Panc1 (cell line): ENCODE results near the gene ESCO1. TPM values are rescaled to one million over a fixed set of nuclear protein-coding genes. Genes with fewer than 3 reads are reported as not detected.
"Not testable (repeated sequence)": the region's sequence is repeated elsewhere in the genome, so short reads cannot be mapped to it uniquely, and the experiment has no call there.

Experiments used
- ATAC-seq: fragments of 200-7000 bp; cut with Tn5 transposase; 2 replicates; pipeline ENCODE4 v1.9.1; 2020; ENCODE audit warnings: mild to moderate bottlenecking, moderate library complexity
- BruUV-seq: library from RNA; stranded (reverse); fragments of 400-500 nt; replicated peaks from 2 replicates; lab custom pipeline; 2021; lab: Mats Ljungman, UMichigan
- CTCF ChIA-PET: fragments of 300-600 bp; sonication (Branson Sonifier 250); formaldehyde crosslinking; loops from one replicate; lab custom pipeline; 2022; ENCODE audit warnings: antibody characterized with exemption; lab: Charles Lee
- POLR2A ChIA-PET: fragments of 300-600 bp; sonication (Branson Sonifier 250); formaldehyde crosslinking; loops from one replicate; lab custom pipeline; 2022; ENCODE audit warnings: antibody characterized with exemption; lab: Charles Lee
- DNase-seq: peaks from one replicate; pipeline ENCODE4 v3.0.0-alpha.2; 2010; ENCODE audit warnings: low read depth, low spot score
- H3K27ac ChIP-seq: 2 replicates; pipeline ENCODE4 v1.5.1; 2011; ENCODE audit warnings: mild to moderate bottlenecking, low read length, inconsistent platforms
- H3K27me3 ChIP-seq: fragments of 200-500 bp; sonication (Bioruptor generic); 2 replicates; pipeline ENCODE4 v1.6.0; 2014; ENCODE audit warnings: low read length, inconsistent platforms; ENCODE audit not compliant: control insufficient read depth, insufficient read depth
- H3K36me3 ChIP-seq: fragments of 200-500 bp; sonication (Bioruptor generic); 2 replicates; pipeline ENCODE4 v1.5.1; 2014; ENCODE audit warnings: inconsistent platforms, mild to moderate bottlenecking, low read length, moderate library complexity; ENCODE audit not compliant: control insufficient read depth, insufficient read depth
- H3K4me1 ChIP-seq: 2 replicates; pipeline ENCODE4 v1.5.1; 2011; ENCODE audit warnings: inconsistent platforms, mild to moderate bottlenecking, low read length, moderate library complexity; ENCODE audit not compliant: control insufficient read depth, insufficient read depth
- H3K4me3 ChIP-seq, 2 experiments: 2 replicates each; pipeline ENCODE4 v1.5.1; 2011 to 2012; ENCODE audit warnings: low read depth in 2 of 2, low read length in 2 of 2, mild to moderate bottlenecking in 2 of 2, inconsistent platforms in 1 of 2, moderate library complexity in 1 of 2
- H3K9me3 ChIP-seq: fragments of 200-500 bp; sonication (Bioruptor generic); 2 replicates; pipeline ENCODE4 v1.5.1; 2014; ENCODE audit warnings: low read depth, mild to moderate bottlenecking, inconsistent platforms, low read length, moderate library complexity; ENCODE audit not compliant: control insufficient read depth, insufficient read depth
- POLR2AphosphoS5 ChIP-seq: IDR thresholded peaks from 2 replicates; pipeline ENCODE4 v1.6.1; 2012; ENCODE audit warnings: mild to moderate bottlenecking, low read depth, low read length, moderate library complexity
- SIN3A ChIP-seq: IDR thresholded peaks from 2 replicates; pipeline ENCODE4 v1.6.1; 2012; ENCODE audit warnings: low read depth, mild to moderate bottlenecking, low read length, moderate library complexity, borderline replicate concordance; ENCODE audit not compliant: insufficient read depth
- TCF7L2 ChIP-seq: IDR thresholded peaks from 2 replicates; pipeline ENCODE4 v1.6.1; 2011; ENCODE audit warnings: mild to moderate bottlenecking, low read depth, low read length, inconsistent platforms
- in situ Hi-C: cut with HindIII; loops from 2 replicates; pipeline ENCODE4 v1.10.0; 2016; ENCODE audit warnings: low sequenced_read_pairs, low pct_unique_long_range_greater_than_20kb
- intact Hi-C: fragments of 100-400 bp; cut with micrococcal nuclease; formaldehyde crosslinking; loops from one replicate; pipeline ENCODE4 v1.10.0; 2022; ENCODE audit not compliant: unreplicated experiment
- total RNA-seq: library from RNA; stranded (reverse); gene quantifications from one replicate; pipeline ENCODE4 v1.2.1, GENCODE V29; 2021; ENCODE audit not compliant: unreplicated experiment
- TF ChIP-seq, protein P1 (sequence below), 2 experiments: IDR thresholded peaks; 2 replicates each; pipeline ENCODE4 v1.6.1; 2011 to 2012; ENCODE audit warnings: low read depth in 2 of 2, control low read depth in 1 of 2, low read length in 1 of 2, mild to moderate bottlenecking in 1 of 2, moderate library complexity in 1 of 2; ENCODE audit not compliant: insufficient read depth in 1 of 2
- TF ChIP-seq, protein P2 (sequence below): fragments of 450-650 bp; IDR thresholded peaks from 2 replicates; pipeline ENCODE4 v1.5.1; 2017; ENCODE audit warnings: mild to moderate bottlenecking

Gene ESCO1
- total RNA-seq, 1 experiment from 2014 or later = 15.4 TPM

DNA sequence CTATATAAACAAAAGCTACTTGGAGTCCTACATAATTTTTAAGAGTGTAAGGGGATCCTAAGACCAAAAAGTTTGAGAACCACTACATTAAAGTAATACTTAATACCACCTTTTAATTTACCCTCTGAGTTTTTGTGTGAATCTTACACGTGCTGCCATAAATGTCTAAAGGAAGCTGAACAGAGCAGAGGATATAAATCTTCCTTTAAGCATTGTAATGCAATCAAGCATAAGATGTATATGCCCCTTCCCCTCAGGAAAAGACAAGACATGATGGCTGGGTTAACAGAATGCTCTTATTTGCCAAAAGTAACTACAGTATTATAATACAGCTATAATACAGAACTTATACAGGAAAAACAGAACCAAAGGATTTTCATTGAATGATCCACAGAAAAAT, 2.9 kb downstream of the ESCO1 start:
- Histone ChIP-seq H3K4me3 (peak overlapping the region in 1 of 2 experiments; percentile 94; a peak in 1 of 4 replicates), H3K9me3 (no peaks in the 10 kb centered on the region), H3K4me1 (peaks cover 10% of the 10 kb centered on the region; the same call in 1 of the 2 replicates), H3K27ac (peak overlapping the region; percentile 39; the same call in 1 of the 2 replicates), H3K27me3 (no peaks in the 10 kb centered on the region), H3K36me3 (peaks cover 12% of the 10 kb centered on the region)
- ChIA-PET CTCF (no interaction called here), POLR2A (interaction anchor here (0.6 to 0.9 kb wide), 3 partner anchors 8 to 22 kb away, joined by 3 to 4 read pairs (median 4); partner anchors contain the start of gene SNRPD1)
- DNase-seq = no peak
- in situ Hi-C loops (no loop called here), intact Hi-C loops (no loop called here)
- ATAC-seq = no peak
- TF ChIP-seq, protein P1, sequence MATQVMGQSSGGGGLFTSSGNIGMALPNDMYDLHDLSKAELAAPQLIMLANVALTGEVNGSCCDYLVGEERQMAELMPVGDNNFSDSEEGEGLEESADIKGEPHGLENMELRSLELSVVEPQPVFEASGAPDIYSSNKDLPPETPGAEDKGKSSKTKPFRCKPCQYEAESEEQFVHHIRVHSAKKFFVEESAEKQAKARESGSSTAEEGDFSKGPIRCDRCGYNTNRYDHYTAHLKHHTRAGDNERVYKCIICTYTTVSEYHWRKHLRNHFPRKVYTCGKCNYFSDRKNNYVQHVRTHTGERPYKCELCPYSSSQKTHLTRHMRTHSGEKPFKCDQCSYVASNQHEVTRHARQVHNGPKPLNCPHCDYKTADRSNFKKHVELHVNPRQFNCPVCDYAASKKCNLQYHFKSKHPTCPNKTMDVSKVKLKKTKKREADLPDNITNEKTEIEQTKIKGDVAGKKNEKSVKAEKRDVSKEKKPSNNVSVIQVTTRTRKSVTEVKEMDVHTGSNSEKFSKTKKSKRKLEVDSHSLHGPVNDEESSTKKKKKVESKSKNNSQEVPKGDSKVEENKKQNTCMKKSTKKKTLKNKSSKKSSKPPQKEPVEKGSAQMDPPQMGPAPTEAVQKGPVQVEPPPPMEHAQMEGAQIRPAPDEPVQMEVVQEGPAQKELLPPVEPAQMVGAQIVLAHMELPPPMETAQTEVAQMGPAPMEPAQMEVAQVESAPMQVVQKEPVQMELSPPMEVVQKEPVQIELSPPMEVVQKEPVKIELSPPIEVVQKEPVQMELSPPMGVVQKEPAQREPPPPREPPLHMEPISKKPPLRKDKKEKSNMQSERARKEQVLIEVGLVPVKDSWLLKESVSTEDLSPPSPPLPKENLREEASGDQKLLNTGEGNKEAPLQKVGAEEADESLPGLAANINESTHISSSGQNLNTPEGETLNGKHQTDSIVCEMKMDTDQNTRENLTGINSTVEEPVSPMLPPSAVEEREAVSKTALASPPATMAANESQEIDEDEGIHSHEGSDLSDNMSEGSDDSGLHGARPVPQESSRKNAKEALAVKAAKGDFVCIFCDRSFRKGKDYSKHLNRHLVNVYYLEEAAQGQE (IDR thresholded peaks at IDR 0.05; ENCODE audit: insufficient read depth in 1 of 2, low read depth in 2 of 2, low read length in 1 of 2) = no peak
- TF ChIP-seq SIN3A = no peak
- TF ChIP-seq, protein P2, sequence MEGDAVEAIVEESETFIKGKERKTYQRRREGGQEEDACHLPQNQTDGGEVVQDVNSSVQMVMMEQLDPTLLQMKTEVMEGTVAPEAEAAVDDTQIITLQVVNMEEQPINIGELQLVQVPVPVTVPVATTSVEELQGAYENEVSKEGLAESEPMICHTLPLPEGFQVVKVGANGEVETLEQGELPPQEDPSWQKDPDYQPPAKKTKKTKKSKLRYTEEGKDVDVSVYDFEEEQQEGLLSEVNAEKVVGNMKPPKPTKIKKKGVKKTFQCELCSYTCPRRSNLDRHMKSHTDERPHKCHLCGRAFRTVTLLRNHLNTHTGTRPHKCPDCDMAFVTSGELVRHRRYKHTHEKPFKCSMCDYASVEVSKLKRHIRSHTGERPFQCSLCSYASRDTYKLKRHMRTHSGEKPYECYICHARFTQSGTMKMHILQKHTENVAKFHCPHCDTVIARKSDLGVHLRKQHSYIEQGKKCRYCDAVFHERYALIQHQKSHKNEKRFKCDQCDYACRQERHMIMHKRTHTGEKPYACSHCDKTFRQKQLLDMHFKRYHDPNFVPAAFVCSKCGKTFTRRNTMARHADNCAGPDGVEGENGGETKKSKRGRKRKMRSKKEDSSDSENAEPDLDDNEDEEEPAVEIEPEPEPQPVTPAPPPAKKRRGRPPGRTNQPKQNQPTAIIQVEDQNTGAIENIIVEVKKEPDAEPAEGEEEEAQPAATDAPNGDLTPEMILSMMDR = no peak
- no peak for TF ChIP-seq TCF7L2
- TF ChIP-seq POLR2AphosphoS5 = no peak
- BruUV-seq = no TSS peak

DNA sequence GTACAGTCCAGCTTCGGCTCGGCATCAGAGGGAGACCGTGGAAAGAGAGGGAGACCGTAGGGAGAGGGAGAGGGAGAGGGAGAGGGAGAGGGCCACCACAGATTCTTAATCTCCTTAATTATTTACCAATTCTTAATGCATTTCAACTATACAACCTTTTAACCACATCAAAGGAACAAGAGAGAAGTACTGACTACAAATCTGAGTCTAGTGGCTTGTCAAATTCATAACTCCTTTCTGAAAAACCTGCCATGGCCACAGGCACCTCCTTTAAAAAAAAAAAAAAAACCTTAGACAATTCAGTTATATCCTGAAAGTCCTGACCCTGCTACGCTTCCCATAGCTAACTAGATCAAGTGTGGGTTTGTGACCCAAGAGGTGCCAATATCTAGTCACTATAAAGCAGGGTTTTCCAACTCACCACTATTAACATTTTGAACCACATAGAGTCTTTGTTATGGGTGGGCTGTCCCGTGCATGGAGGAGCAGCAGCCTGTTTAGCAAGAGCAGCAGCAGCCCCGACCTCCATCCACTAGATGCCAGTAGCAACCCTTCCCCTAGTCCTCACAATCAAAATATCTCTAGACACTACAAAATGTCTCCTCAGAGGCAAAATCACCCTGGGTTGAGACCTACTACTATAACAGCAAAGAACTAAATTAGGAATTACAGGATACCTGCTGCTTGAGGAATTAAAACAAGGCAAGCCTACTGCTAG, 6.8 kb downstream of the ESCO1 start:
- no TSS peak for BruUV-seq

DNA sequence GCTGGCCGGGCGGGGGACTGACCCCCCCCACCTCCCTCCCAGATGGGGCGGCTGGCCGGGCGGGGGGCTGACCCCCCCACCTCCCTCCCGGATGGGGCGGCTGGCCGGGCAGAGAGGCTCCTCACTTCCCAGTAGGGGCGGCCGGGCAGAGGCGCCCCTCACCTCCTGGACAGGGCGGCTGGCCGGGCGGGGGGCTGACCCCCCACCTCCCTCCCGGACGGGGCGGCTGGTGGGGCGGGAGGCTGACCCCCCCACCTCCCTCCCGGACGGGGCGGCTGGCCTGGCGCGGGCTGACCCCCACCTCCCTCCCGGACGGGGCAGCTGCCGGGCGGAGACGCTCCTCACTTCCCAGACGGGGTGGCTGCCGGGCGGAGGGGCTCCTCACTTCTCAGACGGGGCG, 8.1 kb downstream of the ESCO1 start:
- ATAC-seq, H3K36me3 ChIP-seq, H3K27me3 ChIP-seq, BruUV-seq, H3K9me3 ChIP-seq, H3K27ac ChIP-seq, DNase-seq, CTCF ChIA-PET, H3K4me1 ChIP-seq, H3K4me3 ChIP-seq, POLR2A ChIA-PET, intact Hi-C loops, in situ Hi-C loops: not testable (repeated sequence)

More for the DNA sequence above, 6.8 kb downstream of the ESCO1 start:
- DNase-seq (no peak), ATAC-seq (peak; percentile 69)
- TF ChIP-seq POLR2AphosphoS5 = no peak
- H3K36me3 ChIP-seq = no peaks in the 10 kb centered on the region; the same call in 1 of the 2 replicates
- CTCF ChIA-PET = no interaction called here
- H3K9me3 ChIP-seq = no peaks in the 10 kb centered on the region
- POLR2A ChIA-PET = interaction anchor here (0.6 kb wide), 1 partner anchor 33 kb away, joined by 9 read pairs; no protein-coding TSS in a partner anchor
- H3K4me3 ChIP-seq = no peak overlapping the region
- H3K27me3 ChIP-seq = no peaks in the 10 kb centered on the region
- no peak overlapping the region for H3K27ac ChIP-seq
- H3K4me1 ChIP-seq = peaks cover 10% of the 10 kb centered on the region; the same call in 1 of the 2 replicates
- in situ Hi-C loops (no loop called here), intact Hi-C loops (no loop called here)
